AG04449 (cell line): Measurements from ENCODE around the gene UTP4.

Source experiments
- CTCF ChIA-PET: fragments of 350-600 bp; formaldehyde crosslinking; extraction: SDS; loops from one replicate; lab custom pipeline; 2021; ENCODE audit warnings: antibody characterized with exemption; lab: Yijun Ruan, JAX
- POLR2A ChIA-PET: fragments of 400-600, 350-600 bp; formaldehyde crosslinking; extraction: SDS; loops from one replicate; lab custom pipeline; 2020; ENCODE audit warnings: antibody characterized with exemption, inconsistent platforms; lab: Yijun Ruan, JAX
- DNase-seq: peaks from one replicate; pipeline ENCODE4 v3.0.0-alpha.2; 2010; ENCODE audit warnings: low read depth, low spot score
- H3K4me3 ChIP-seq: 2 replicates; pipeline ENCODE4 v1.5.1; 2011; ENCODE audit warnings: low read depth, mild to moderate bottlenecking, control low read depth, low read length
- CTCF ChIP-seq: IDR thresholded peaks from one replicate; pipeline ENCODE4 v1.5.1; 2011; ENCODE audit warnings: mild to moderate bottlenecking, moderate library complexity, low read length, control low read depth, inconsistent platforms; ENCODE audit not compliant: insufficient read depth; ENCODE audit errors: missing control alignments

UTP4 gene

GRCh38 chr16:69105501-69106361 is 26.7 kb upstream of the UTP4 start, which contains the start of gene HAS3:
HAS3 (plus strand) TSS chr16:69105653; CDS start chr16:69109396, 3,743 bp downstream.
- no peak for DNase-seq
- POLR2A ChIA-PET, result interaction anchor here (0.8 kb wide), 1 partner anchor 120 kb away, joined by 3 read pairs; no protein-coding TSS in a partner anchor
- TF ChIP-seq CTCF, result peak; percentile 23
- peak within 1 kb of the TSS; percentile 63 for H3K4me3 ChIP-seq
- CTCF ChIA-PET, result interaction anchor here (0.6 to 3.2 kb wide), 14 partner anchors 8 to 576 kb away, joined by 3 to 33 read pairs (median 4); no protein-coding TSS in a partner anchor

DNA sequence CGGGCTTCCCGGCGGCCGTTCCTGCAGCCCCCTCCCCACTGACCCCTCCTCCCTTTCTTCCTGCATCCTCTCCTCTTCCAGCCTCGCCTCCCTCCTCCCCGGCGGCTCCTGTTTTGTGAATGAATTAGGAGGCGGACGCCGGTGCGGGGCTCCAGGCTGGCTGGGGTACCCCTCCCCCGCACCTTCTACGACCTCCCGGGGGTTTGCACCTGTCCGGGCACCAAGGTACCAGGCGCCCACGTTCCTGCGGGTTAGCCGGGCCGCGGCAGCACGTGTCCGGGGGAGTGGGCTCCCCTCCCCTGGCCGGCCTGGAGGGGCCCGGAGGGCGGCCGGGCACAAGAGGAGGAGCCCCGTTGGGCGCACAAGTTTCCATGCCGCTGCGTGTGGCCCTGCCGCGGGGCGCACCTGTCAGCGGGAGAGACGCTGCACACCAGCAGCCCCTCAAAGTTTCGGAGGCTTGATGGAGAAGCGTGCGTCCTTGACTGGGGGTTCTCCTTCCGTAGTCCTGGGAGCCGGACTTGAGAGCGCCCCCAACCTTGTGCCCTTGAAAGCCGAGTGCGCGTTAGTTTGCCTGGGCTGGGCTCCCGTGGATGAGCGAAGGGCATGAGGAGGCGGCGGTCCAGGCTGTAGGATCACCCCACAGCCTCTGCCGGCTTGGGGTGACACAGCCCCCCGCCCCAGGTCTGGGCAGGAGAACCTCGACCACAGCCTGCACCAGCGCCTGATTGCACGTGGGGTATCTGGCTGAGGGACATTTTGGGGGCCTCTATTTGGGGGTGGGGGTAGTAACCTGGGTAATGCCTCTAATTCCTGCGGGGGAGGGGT is 25.7 kb upstream of the UTP4 start:
- H3K4me3 ChIP-seq, result peak overlapping the region; percentile 63
- ChIA-PET CTCF (interaction anchor here (0.6 to 9.6 kb wide), 7 partner anchors 10 to 261 kb away, joined by 4 to 142 read pairs (median 7); no protein-coding TSS in a partner anchor), POLR2A (no interaction called here)
- TF ChIP-seq CTCF, result no peak
- DNase-seq, result no peak

- POLR2A ChIA-PET, result interaction anchor here (0.8 kb wide), 1 partner anchor 15 kb away, joined by 4 read pairs; no protein-coding TSS in a partner anchor
- no peak for DNase-seq
- no peak for TF ChIP-seq CTCF
- peak overlapping the region; percentile 63 for H3K4me3 ChIP-seq
- CTCF ChIA-PET, result interaction anchor here (1.0 to 9.6 kb wide), 4 partner anchors 15 to 264 kb away, joined by 4 to 142 read pairs (median 7); no protein-coding TSS in a partner anchor
Observed at GRCh38 chr16:69107316-69107962, 25.0 kb upstream of the UTP4 start.

- peak overlapping the region; percentile 63 for H3K4me3 ChIP-seq
- CTCF ChIA-PET, result interaction anchor here (0.7 to 9.6 kb wide), 5 partner anchors 14 to 264 kb away, joined by 3 to 142 read pairs (median 4); no protein-coding TSS in a partner anchor
- no peak for DNase-seq
- no peak for TF ChIP-seq CTCF
- POLR2A ChIA-PET, result interaction anchor here (0.8 kb wide), 1 partner anchor 14 kb away, joined by 4 read pairs; no protein-coding TSS in a partner anchor
Observed at GRCh38 chr16:69108064-69108904, 24.2 kb upstream of the UTP4 start.

- ChIA-PET CTCF (interaction anchor here (0.7 to 9.6 kb wide), 3 partner anchors 13 to 261 kb away, joined by 3 to 142 read pairs (median 10); no protein-coding TSS in a partner anchor), POLR2A (no interaction called here)
- TF ChIP-seq CTCF, result no peak
- no peak overlapping the region for H3K4me3 ChIP-seq
- no peak for DNase-seq
Observed at GRCh38 chr16:69108905-69109252, 23.6 kb upstream of the UTP4 start.
